ENCODE results near the gene S100A3.
"Not testable (repeated sequence)": the region's sequence is repeated elsewhere in the genome, so short reads cannot be mapped to it uniquely, and the experiment has no call there.

The S100A3 gene

DNA sequence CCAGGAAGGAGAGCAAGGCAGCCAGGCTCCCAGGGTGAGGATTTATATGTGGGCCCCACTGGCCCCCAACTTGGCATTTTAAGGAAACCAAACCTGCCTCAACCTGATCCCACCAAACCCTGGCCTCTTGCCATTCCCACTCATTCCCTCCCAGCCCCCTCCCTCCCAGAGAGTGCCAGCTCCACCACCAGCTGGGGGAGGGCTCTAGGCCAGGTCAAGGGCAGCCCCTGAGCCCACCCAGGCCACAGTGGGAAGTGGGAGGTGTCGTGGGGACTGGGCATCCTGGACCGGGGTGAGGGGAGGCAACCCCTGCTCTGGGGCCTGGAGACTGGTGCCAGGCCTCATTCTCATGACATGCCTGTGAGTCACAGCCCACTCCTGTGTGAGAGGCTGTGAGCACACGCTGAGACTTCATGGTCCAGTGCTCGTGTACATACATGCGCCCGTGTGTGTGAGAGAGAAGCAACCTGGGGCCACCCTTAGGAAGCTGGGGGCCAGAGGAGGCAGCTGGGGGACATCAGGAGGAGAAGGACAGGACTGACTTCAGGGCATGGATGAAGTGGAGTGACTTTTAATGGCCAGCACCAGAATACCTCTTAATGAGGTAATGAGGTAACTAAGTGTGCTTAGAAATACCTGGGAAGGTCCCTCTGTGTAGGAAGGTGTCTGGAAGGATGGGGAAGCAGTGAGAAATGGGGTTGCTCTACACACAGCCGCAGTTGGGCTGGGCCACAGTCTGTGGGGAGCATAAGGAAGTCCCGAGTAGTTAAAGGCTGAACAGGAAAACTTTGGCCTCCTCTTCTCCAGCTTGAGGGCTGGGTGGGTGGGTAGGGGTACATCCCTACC lies 16.7 kb upstream of the S100A3 start, which contains the start of gene S100A2:
Gene S100A2 (minus strand): TSS at position 316 of the 846 bp plus-strand sequence. CDS start 1,967 bp downstream, outside the sequence.
- H3K4me3 Mint-ChIP-seq, result peak within 1 kb of the TSS; percentile 51 to 65
- no peak for DNase-seq
- peak within 1 kb of the TSS; percentile 88 to 97 for H3K27ac Mint-ChIP-seq
- peaks cover 3% of the 10 kb centered on the region for H3K36me3 Mint-ChIP-seq (ENCODE audit: insufficient read depth)
- no peaks in the 10 kb centered on the region for H3K9me3 Mint-ChIP-seq
- ATAC-seq (replicated peaks), result peak; percentile 52
- H3K27me3 Mint-ChIP-seq, result peaks cover 5 to 9% of the 10 kb centered on the region in 2 donors
- peaks cover 26 to 27% of the 10 kb centered on the region in 2 donors for H3K4me1 Mint-ChIP-seq (ENCODE audit: low read depth in 2 of 2)

DNA sequence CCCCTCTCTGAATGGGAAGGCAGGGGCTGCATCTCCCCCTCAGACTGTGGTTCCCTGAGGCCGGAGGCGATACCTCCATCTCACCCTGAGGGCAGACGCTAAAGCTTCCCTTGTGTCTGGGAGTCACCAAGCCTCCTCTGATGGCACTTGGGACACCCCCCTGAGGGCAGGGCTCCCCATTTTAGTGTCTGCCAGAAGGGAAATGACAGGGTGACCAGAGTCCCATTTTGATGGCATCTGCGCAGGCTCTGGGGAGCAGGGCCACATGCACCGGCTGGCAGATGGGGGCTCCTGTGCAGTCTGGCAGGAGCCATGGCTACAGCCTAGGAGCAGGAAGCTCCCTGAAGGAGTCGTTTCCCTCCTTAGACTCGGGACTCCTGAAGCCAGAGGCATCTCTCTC lies 14.9 kb upstream of the S100A3 start:
- no peaks in the 10 kb centered on the region for H3K9me3 Mint-ChIP-seq
- no peak overlapping the region for H3K4me3 Mint-ChIP-seq
- peaks cover 26 to 27% of the 10 kb centered on the region in 2 donors for H3K4me1 Mint-ChIP-seq (ENCODE audit: low read depth in 2 of 2)
- H3K27ac Mint-ChIP-seq, result no peak overlapping the region
- no peak for ATAC-seq (replicated peaks)
- no peak for DNase-seq
- no peaks in the 10 kb centered on the region for H3K27me3 Mint-ChIP-seq
- H3K36me3 Mint-ChIP-seq (ENCODE audit: insufficient read depth), result peaks cover 3% of the 10 kb centered on the region

DNA sequence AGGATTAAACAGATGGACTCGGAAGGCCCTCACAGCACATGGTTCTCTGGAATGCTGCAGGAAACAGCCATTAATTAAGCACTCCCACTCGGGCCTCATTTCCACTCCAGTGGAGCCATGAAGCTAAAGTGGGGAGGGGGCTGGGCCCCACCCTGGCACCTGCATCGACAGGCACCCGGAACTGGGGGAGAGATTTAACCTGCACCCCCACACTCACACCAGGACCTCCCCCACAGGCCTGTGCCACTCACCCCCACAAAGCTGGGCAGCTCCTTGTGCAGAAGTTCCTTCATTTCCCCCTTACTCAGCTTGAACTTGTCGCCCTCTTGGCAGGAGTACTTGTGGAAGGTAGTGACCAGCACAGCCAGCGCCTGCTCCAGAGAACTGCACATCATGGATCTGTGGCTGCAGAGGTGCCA lies 14.4 kb upstream of the S100A3 start:
- peak overlapping the region in 1 of 2 donors; percentile 10 for H3K27ac Mint-ChIP-seq

DNA sequence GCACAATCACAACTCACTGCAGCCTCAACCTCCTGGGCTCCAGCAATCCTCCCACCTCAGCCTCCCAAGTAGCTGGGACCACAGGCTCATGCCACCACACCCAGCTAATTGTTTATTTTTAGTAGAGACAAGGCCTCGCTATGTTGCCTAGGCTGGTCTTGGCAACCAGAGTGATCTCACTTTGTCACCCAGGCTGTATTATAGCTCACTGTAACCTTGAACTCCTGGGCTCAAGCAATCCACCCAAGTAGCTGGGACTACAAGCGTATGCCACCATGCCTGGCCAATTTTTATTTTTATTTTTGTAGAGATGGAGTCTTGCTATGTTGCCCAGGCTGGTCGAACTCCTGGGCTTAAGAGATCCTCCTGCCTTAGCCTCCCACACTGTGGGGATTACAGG lies 13.0 kb upstream of the S100A3 start:
- DNase-seq; H3K36me3 Mint-ChIP-seq (ENCODE audit: insufficient read depth); H3K27me3 Mint-ChIP-seq; ATAC-seq (replicated peaks); H3K4me3 Mint-ChIP-seq; H3K9me3 Mint-ChIP-seq: not testable (repeated sequence)
- peaks cover 14 to 15% of the 10 kb centered on the region in 2 donors for H3K4me1 Mint-ChIP-seq (ENCODE audit: low read depth in 2 of 2)
- H3K27ac Mint-ChIP-seq, result peak overlapping the region in 1 of 2 donors; percentile 23

More for the DNA sequence above, 14.4 kb upstream of the S100A3 start:
- no peaks in the 10 kb centered on the region for H3K27me3 Mint-ChIP-seq
- H3K9me3 Mint-ChIP-seq, result no peaks in the 10 kb centered on the region
- no peak for DNase-seq
- H3K4me1 Mint-ChIP-seq (ENCODE audit: low read depth in 2 of 2), result peaks cover 22 to 23% of the 10 kb centered on the region in 2 donors
- H3K36me3 Mint-ChIP-seq (ENCODE audit: insufficient read depth), result peaks cover 3% of the 10 kb centered on the region
- no peak overlapping the region for H3K4me3 Mint-ChIP-seq
- ATAC-seq (replicated peaks), result no peak

DNA sequence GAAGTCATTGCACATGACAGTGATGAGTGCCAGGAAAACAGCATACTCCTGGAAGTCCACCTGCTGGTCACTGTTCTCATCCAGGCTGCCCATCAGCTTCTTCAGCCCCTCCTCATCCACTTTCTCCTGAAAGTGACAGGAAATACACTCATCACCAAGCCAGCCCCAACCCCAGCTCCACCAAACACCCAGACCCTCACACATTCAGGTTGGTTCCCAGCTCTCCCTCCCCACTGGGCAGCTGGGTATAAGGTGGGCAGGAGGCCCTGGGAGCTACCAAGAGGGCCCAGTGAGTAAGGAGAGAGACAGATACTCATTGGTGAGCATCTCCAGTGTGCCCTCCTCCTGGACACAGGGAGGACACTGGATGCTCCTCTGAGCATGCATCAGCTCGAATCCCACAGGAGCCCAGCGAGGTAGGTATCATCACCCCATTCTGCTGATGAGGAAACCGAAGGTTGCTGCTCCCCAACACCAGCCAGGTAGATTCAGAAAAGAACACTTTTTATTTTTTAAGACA lies 12.5 kb upstream of the S100A3 start:
- Mint-ChIP-seq H3K4me1 (ENCODE audit: low read depth in 2 of 2) (peaks cover 9 to 10% of the 10 kb centered on the region in 2 donors), H3K36me3 (ENCODE audit: insufficient read depth) (no peaks in the 10 kb centered on the region), H3K27ac (peak overlapping the region in 1 of 2 donors; percentile 23), H3K27me3 (no peaks in the 10 kb centered on the region), H3K4me3 (no peak overlapping the region), H3K9me3 (no peaks in the 10 kb centered on the region)
- no peak for DNase-seq
- ATAC-seq (replicated peaks), result no peak

DNA sequence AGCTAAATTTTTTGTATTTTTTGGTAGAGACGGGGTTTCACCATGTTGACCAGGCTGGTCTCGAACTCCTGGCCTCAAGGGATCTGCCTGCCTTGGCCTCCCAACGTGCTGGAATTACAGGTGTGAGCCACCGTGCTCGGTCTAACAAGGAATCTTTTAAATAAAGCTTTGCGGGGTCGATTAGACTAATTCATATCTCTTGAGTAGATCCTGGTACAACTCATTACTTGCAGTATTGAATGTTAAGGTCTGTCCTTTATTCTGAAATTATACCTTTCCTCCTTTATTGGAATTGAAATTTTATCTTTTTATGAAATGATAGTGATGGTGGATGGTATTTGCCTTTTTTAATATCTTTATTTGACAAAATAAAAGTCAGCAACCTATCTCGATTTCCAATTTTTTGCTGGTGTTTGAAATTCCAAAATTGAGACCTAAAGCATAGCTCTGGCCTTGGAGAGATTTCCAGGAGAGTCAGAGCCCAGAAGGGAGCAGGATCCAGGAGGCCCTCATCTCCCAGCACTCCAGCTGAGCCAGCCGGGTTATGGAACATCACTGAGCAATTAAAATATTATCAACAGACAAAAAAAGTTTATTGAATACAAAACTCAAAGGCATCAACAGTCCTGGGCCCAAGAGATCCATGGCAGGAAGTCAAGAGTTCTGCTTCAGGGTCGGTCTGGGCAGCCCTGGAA lies 11.9 kb upstream of the S100A3 start:
- peaks cover 3 to 5% of the 10 kb centered on the region in 2 donors for H3K4me1 Mint-ChIP-seq (ENCODE audit: low read depth in 2 of 2)
- H3K27ac Mint-ChIP-seq, result no peak overlapping the region
- no peaks in the 10 kb centered on the region for H3K9me3 Mint-ChIP-seq
- H3K36me3 Mint-ChIP-seq (ENCODE audit: insufficient read depth), result no peaks in the 10 kb centered on the region
- H3K4me3 Mint-ChIP-seq, result no peak overlapping the region
- DNase-seq, result no peak
- no peaks in the 10 kb centered on the region for H3K27me3 Mint-ChIP-seq
- no peak for ATAC-seq (replicated peaks)

DNA sequence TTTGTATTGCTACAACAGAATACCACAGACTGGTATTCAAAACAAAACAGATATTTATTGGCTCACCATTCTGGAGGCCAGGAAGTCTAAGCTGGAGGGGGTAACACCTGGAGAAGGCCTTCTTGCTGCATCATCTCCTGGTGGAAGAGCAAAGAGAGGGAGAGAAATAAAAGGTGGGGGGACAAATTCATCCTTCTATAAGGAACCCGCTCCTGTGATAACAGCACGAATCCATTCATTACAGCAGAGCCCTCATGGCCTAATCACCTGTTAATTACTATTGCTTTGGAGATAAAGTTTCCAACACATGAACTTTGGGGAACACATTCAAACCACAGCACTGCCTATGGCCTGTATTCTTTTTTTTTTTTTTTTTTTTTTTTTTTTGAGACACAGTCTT lies 11.2 kb upstream of the S100A3 start:
- ATAC-seq (replicated peaks) (no peak), DNase-seq (no peak)
- Mint-ChIP-seq H3K4me3 (no peak overlapping the region), H3K4me1 (ENCODE audit: low read depth in 2 of 2) (peaks cover 0 to under 1% of the 10 kb centered on the region in 2 donors), H3K9me3 (no peaks in the 10 kb centered on the region), H3K27me3 (no peaks in the 10 kb centered on the region), H3K27ac (no peak overlapping the region), H3K36me3 (ENCODE audit: insufficient read depth) (no peaks in the 10 kb centered on the region)

DNA sequence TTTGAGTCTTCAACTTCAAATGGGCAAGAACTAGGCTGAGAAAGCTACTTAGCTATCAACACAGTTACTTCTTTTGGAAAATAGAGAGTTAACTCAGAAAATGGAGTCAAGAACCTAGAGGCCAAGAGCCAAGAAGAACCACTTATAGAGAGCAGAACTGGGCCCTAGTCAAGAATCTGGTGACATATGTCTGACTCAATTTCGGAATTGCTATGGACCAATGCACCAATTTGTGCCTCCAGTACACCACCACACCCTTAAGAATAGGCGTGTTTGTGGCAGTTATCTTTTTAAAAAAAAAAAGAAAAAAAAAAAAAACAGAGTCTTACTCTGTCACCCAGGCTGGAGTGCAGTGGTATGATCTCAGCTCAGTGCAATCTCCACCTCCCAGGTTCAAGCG lies 8.8 kb upstream of the S100A3 start:
- DNase-seq, result no peak
- H3K27me3 Mint-ChIP-seq, result no peaks in the 10 kb centered on the region
- H3K4me3 Mint-ChIP-seq, result no peak overlapping the region
- no peaks in the 10 kb centered on the region for H3K9me3 Mint-ChIP-seq
- no peaks in the 10 kb centered on the region for H3K4me1 Mint-ChIP-seq (ENCODE audit: low read depth in 2 of 2)
- peak overlapping the region in 1 of 2 donors; percentile 46 for H3K27ac Mint-ChIP-seq
- no peaks in the 10 kb centered on the region for H3K36me3 Mint-ChIP-seq (ENCODE audit: insufficient read depth)
- ATAC-seq (replicated peaks), result no peak

DNA sequence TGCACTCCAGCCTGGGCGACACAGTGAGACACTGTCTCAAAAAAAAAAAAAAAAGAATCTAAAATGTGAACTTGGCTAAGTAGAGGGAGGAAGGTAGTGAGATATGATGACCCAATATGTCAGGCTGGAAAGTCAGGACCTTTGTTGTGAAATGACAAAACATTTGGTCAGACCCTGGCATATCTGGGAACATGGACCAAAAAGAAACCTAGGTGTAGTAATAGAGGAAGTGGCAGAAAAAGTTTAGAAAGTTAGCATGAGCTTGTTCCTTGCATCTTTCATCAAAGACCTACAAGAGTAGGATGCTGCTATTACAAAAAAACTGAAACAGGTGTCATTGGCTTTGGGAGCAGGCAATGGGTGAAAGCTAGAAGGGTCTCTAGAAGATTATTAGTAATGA lies 7.3 kb upstream of the S100A3 start:
- Mint-ChIP-seq H3K27ac (peak overlapping the region in 1 of 2 donors; percentile 30), H3K4me1 (ENCODE audit: low read depth in 2 of 2) (no peaks in the 10 kb centered on the region), H3K36me3 (ENCODE audit: insufficient read depth) (no peaks in the 10 kb centered on the region), H3K4me3 (no peak overlapping the region), H3K27me3 (no peaks in the 10 kb centered on the region), H3K9me3 (no peaks in the 10 kb centered on the region)
- no peak for DNase-seq
- no peak for ATAC-seq (replicated peaks)

DNA sequence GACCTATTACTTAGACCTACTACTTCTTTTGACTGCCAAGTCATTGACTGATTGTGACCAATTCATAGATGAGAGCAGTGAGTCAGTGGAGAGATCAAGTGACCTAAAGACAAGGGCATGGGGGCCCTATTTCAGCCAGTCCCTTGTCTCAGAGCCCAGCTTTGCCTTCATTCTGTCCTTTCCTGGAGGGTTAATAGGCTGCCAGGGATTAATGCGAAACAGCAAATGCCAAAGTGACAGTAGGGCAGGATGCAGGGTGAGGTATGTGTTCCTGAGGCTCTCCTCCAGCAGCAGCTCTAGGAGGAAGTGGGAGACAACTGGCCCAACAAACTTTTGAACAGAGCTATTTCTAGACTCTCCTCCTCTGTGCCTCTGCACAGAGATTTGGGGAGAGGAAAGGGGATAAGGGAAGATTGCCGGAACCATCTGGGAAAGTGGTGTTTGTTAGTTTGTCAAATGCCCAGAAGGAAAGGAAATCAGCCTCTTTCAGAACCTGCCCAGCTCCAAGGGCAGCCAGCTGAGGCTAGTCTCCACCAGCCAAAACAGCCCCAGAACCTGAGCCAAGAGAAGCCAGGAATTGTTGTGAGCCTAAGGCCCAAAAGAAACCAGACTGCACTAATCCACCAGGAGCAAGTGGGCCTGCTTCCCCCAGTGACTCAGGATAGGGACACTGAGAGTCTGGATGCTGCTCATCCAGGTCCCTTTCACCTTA lies 4.9 kb upstream of the S100A3 start:
- no peak overlapping the region for H3K27ac Mint-ChIP-seq
- DNase-seq, result no peak
- no peak for ATAC-seq (replicated peaks)
- H3K4me1 Mint-ChIP-seq (ENCODE audit: low read depth in 2 of 2), result peaks cover 0 to 3% of the 10 kb centered on the region in 2 donors
- H3K36me3 Mint-ChIP-seq (ENCODE audit: insufficient read depth), result no peaks in the 10 kb centered on the region
- H3K27me3 Mint-ChIP-seq, result no peaks in the 10 kb centered on the region
- no peak overlapping the region for H3K4me3 Mint-ChIP-seq
- no peaks in the 10 kb centered on the region for H3K9me3 Mint-ChIP-seq

DNA sequence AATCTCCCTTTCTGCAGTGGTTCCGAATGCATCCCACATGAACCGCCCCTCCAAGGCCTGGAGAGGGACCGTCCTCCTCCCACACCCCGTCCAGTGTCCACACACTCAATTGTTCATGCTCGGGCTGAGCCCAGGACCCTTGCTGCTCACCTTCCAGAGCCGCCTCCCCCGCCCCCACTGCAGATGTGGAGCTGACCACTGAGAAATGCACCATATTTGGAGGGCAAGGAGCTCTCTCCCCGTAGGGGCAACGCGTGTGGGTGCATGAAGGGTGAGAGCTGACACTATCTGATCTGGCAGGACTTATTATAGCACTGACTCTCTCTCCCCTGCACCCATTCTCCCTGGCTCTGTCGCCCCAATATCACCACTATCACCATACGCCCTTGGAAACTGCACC lies 4.0 kb upstream of the S100A3 start:
- H3K27ac Mint-ChIP-seq, result no peak overlapping the region
- no peaks in the 10 kb centered on the region for H3K9me3 Mint-ChIP-seq
- DNase-seq, result no peak
- no peaks in the 10 kb centered on the region for H3K36me3 Mint-ChIP-seq (ENCODE audit: insufficient read depth)
- H3K27me3 Mint-ChIP-seq, result no peaks in the 10 kb centered on the region
- ATAC-seq (replicated peaks), result no peak
- peaks cover 0 to 3% of the 10 kb centered on the region in 2 donors for H3K4me1 Mint-ChIP-seq (ENCODE audit: low read depth in 2 of 2)
- no peak overlapping the region for H3K4me3 Mint-ChIP-seq

DNA sequence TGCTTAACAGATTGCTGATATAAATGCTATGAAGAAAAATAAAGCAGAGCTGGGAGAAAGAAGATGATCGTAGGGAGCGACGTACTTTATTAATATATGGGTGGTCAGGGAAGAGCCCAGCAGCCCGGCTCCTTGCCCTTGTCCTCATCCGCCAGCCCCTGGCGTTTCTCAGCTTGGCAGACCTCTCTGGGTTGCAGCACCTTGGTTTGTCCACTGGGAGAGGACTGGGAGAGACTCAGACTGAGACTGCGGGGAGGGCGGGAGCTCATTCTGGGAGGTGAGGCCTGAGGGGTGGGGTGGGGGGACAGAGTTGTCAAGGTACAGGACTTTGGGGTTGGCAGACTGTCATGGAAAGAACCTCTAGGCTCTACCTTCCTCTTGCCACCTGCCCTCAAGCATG lies 3.3 kb upstream of the S100A3 start:
- Mint-ChIP-seq H3K27ac (peak overlapping the region in 1 of 2 donors; percentile 29), H3K9me3 (no peaks in the 10 kb centered on the region)
- ATAC-seq (replicated peaks), result no peak

DNA sequence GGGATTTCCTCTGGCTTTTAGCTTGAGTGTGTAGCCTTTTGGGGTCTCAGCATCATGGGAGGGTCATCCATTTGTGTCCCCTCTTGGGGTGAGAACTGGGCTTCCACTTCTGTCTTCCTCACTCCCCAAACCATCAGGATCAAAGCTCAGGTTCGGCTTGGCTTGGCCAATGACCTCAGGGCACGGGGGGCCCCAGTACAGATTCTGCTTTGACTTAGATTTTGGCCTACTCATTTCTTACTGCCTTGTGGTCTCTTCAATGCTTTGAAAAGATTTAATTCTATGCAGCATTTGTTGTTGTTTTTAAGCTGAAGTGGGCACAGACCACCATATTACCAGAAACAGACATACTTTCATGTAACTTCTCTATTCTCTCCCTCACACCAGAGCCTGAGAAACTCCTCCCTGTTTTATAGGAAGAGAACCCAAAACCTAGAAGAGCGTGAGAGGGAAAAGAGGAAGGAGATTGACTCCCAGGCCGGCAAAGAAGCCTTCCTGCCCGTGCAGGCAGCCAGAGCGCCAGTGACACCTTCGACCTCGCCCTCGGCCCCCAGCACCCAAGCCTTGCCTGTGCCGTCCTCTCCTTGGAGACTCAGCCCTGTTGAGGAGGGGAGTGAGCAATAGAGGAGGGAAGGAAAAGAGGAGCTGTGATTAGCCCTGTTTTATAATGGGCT lies 1.9 kb upstream of the S100A3 start:
- Mint-ChIP-seq H3K9me3 (no peaks in the 10 kb centered on the region), H3K4me1 (ENCODE audit: low read depth in 2 of 2) (peaks cover 8% of the 10 kb centered on the region in 2 donors), H3K36me3 (ENCODE audit: insufficient read depth) (peaks cover under 1% of the 10 kb centered on the region), H3K27me3 (no peaks in the 10 kb centered on the region), H3K27ac (no peak overlapping the region), H3K4me3 (no peak overlapping the region)
- no peak for DNase-seq
- no peak for ATAC-seq (replicated peaks)

More for the DNA sequence above, 3.3 kb upstream of the S100A3 start:
- Mint-ChIP-seq H3K27me3 (no peaks in the 10 kb centered on the region), H3K36me3 (ENCODE audit: insufficient read depth) (no peaks in the 10 kb centered on the region), H3K4me1 (ENCODE audit: low read depth in 2 of 2) (peaks cover 0 to 3% of the 10 kb centered on the region in 2 donors), H3K4me3 (no peak overlapping the region)
- no peak for DNase-seq
